HG03139 (cell line): Measurements from ENCODE around the gene RASGRP2.
"Not testable (repeated sequence)": the region's sequence is repeated elsewhere in the genome, so short reads cannot be mapped to it uniquely, and the experiment has no call there.

ENCODE experiments used
- ATAC-seq: cut with Tn5 transposase; IDR thresholded peaks from one replicate; pipeline ENCODE4 v1.9.1; 2021; ENCODE audit not compliant: unreplicated experiment

RASGRP2 gene

DNA sequence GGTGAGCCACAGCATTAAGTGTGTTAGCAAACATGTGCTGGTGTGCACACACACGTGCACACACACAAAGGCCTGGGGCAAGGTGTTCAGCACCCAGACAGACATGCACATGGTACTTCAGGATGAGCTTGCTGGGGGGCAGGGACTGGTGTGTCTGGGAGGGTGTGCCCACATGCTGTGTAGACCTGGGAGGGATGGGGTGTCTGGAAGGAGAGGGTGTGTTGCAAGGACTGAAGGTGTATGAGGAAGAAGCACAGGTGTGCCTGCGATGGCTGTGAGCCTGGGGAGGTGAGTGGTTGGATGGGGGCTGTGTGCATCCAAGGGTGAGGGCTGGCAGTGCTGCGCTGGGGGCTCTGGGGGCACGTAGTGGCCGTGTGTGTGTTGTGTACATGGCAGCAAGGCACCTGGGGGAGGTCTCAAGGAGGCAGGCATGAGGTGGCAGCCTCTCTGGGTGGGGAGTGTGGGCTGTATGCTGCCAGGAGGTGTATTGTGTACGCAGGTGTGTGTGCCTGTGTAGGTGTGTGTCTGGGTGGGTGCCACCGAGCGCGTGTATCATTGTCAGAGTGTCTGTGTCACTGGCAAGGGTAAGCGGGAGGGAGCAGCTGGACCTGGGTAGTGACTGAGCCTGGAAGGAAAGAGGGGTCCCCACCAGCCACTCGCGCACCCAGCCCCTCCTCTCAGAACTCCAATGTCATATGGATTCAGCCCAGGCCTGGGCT is 23.1 kb downstream of the RASGRP2 start:
- no peak for ATAC-seq

GRCh38 chr11:64720167-64720566 is 23.8 kb downstream of the RASGRP2 start:
- no peak for ATAC-seq

GRCh38 chr11:64719406-64719805 is 24.5 kb downstream of the RASGRP2 start:
- no peak for ATAC-seq

GRCh38 chr11:64718780-64719124 is 25.2 kb downstream of the RASGRP2 start:
- no peak for ATAC-seq

- no peak for ATAC-seq
Observed at GRCh38 chr11:64718084-64718779, 25.7 kb downstream of the RASGRP2 start.

- ATAC-seq: no peak
Observed at GRCh38 chr11:64717268-64717578, 26.7 kb downstream of the RASGRP2 start.

- ATAC-seq: no peak
Observed at GRCh38 chr11:64716473-64717267, 27.3 kb downstream of the RASGRP2 start.

DNA sequence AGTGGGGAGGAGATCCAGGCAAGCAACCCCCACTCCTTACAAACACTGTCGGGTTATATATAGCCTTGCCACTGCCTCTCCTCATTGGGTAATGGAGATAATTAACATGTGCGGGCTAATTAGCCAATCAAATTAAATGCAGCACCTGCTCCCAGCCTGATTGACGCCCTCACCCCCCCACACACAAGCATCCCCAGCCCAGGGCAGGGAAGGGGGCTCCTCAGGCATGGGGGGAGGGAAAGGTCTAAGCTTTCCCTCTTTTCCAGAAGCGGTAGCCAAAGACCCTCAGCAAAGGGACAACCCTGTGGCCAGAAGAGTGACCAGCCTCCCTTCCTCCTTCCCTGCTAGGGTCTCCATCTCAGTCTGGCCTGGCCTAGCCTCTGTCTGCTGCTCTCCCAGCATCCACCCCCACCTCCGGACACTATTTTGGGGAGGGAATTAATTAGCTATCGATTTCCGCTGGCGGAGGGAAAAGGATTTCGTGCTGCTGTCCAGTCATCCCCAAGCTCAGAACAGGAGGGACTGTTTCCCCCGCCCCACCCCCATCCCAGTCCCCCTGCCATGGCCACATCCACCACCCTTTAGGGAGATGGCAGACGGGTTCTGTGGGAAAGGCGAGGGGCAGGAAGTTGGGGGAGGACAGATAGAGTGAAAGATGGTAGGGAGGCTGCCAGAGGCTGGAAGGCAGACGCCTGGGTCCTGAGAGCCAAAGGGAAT is 28.0 kb downstream of the RASGRP2 start:
- no peak for ATAC-seq

GRCh38 chr11:64715110-64715509 is 28.8 kb downstream of the RASGRP2 start:
- ATAC-seq: no peak

DNA sequence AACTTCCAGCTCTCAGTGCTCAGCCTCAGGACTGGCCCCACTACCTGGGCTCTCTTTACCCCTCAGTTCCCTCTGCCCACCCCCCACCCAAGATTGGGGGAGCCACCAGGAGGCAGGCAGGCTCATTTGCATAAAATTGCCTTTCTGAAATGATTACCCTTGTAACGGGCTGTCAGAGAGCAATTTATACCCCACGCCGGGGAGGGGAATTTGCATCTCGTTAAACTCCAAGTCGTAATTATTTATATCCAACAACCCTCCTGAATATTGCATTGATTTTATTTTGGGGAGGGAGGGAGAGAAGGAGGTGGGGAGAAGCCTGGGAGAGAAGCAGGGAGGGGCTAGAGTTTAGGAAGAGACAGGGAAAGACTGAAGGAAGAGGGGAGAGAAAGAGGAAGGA is 29.3 kb downstream of the RASGRP2 start:
- no peak for ATAC-seq

GRCh38 chr11:64713781-64714363 is 30.1 kb downstream of the RASGRP2 start:
- no peak for ATAC-seq

DNA sequence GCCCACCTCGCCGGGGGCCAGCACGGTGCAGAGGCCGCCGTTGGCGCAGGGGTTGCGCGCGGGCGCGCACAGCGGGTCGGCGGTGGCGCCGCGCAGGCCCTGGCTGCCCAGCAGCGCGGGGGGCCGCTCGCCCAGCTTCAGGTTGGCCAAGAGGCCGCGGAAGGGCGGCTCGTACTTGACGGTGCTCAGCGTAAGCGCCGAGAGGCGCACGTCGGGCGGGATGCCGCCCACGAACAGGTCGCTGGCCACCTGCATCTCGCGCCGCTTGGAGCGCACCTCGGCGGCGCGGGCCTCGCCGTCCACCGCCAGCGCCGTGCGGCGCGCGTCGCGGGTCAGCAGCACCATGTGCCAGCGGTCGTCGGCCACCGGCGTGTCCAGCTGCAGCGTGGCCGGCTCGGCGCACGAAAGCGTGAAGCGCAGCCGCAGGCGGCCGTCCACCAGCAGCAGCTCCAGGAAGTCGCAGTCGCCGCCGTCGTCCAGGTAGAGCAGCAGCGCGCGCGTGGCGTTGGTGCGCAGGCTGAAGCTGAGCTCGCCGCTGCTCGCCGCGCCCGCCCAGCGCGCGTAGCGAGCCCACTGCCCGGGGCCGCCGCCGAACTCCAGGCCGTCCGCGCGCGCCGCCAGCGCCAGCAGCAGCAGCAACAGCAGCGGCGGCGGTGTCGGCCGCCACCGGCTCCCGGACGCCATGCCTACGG is 30.8 kb downstream of the RASGRP2 start:
- no peak for ATAC-seq

DNA sequence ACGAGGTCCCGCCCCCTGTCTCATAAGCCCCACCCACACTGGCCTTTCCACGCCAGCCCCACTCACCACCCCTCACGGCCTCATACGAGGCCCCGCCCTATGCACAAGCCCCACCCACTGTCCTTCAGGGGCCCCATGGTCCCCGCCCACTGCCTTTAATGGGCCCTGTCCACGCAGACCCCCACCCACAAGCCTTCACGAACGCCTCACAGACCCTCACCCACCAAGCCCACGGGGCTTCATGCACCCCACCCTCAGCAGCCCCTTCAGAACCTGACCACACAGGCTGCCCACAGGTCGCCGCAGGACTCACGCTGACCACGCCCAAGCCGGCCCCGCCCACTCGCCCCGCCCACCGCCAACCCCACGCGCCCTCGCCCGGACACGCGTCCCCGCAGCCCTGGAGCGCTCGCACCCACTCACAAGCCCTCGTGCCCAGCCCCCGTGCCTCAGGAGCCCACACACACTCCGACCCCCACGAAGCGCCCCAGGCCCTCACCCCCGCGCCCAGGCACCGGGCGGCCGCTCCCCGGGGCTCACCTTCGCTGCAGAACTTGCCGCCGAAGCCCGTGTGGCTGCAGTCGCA is 31.4 kb downstream of the RASGRP2 start:
- ATAC-seq: no peak

DNA sequence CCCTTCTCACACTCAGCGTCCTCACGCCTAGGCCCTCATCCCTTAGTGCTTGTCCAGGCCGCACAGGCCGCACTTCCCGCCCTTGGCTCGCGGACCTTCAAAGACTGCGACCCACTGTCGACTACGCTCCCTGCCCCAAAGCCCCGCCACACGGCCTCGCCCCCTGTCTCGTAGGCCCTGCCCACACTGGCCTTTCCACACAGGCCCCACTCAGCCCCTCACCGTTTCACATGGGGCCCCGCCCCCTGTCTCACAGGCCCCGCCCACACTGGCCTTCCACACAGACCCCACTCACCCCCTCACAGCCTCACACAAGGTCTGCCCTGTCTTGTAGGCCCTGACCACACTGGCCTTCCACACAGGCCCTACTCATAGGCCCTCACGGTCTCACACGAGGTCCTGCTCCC is 32.0 kb downstream of the RASGRP2 start:
- ATAC-seq: no peak

- no peak for ATAC-seq
Observed at GRCh38 chr11:64711138-64711955, 32.6 kb downstream of the RASGRP2 start.

GRCh38 chr11:64710418-64711137 is 33.4 kb downstream of the RASGRP2 start:
- no peak for ATAC-seq

DNA sequence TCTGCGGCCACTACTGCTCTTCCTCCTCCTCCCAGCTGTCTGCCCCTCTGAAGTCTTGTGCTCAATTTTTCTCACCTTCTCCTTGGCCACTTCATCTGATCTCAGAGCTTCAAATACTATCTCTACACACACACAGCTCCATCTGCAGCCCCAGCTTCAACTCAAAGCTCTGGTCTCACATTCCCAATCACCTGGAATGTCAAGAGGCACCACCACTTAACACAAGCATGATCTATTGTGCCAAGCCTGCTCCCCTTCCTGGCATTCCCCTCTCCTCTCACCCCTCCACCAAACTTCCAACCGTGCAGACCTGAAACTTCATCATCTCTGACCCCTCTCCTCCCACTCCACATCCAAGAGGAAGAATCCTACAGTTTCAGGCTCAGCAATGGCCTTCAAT is 38.4 kb downstream of the RASGRP2 start:
- no peak for ATAC-seq

DNA sequence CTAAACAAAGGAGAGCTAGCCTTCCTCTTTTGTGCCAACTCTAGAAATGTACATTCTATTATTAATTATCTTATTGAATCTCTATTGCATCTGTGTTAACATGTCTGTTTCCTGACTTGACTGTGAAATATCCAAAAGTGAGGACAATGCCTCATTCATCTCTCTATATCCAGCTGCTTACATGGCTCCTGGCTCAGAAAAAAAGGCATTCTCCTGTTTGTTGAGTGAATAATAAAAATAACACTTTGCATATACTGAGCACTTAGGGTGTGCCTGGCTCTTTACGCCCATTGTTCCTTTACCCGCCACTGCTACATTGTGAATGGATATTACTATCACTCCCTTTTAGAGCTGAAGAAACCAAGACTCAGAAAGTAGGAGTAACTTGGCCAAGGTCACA is 40.9 kb downstream of the RASGRP2 start:
- ATAC-seq: no peak

- ATAC-seq: not testable (repeated sequence)
Observed at GRCh38 chr11:64701956-64702355, 42.0 kb downstream of the RASGRP2 start.
